Gastroesophageal sphincter (tissue), 3 donors: ENCODE measurements around the gene TMEM37.

Experiments
- CTCF ChIP-seq, 4 experiments: fragments of 200-600 bp in 2 of 4; fragments of 450-650 bp in 2 of 4; sonication (generic) in 1 of 4; IDR thresholded peaks; one replicate each; pipeline ENCODE4 v1.5.1; 2017 to 2019; ENCODE audit warnings: antibody characterized with exemption in 4 of 4, mild to moderate bottlenecking in 2 of 4, moderate library complexity in 2 of 4
- POLR2A ChIP-seq, 2 donors: fragments of 450-650 bp; IDR thresholded peaks; one replicate each; pipeline ENCODE4 v1.6.1; 2017; ENCODE audit warnings: antibody characterized with exemption in 2 of 2, mild to moderate bottlenecking in 2 of 2, moderate library complexity in 1 of 2
- POLR2AphosphoS5 ChIP-seq: sonication (generic); formaldehyde crosslinking; IDR thresholded peaks from one replicate; pipeline ENCODE4 v1.6.1; 2017; ENCODE audit warnings: antibody characterized with exemption

GRCh38 chr2:119434664-119435063 is 3.0 kb downstream of the TMEM37 start:
- TF ChIP-seq POLR2AphosphoS5 = no peak
- no peak for TF ChIP-seq CTCF (IDR thresholded peaks at IDR 0.05)
- TF ChIP-seq POLR2A (IDR thresholded peaks at IDR 0.05) = no peak
